Ascending aorta (tissue), 2 donors: ENCODE measurements around the gene F2RL1. TPM values are rescaled to one million over a fixed set of nuclear protein-coding genes. Genes with fewer than 3 reads are reported as not detected.
"Not testable (repeated sequence)": the region's sequence is repeated elsewhere in the genome, so short reads cannot be mapped to it uniquely, and the experiment has no call there.

ENCODE experiments used
- DNase-seq, 2 donors: peaks; one replicate each; pipeline ENCODE4 v3.0.0-alpha.2; 2019; ENCODE audit warnings: low spot score in 2 of 2
- H3K27ac ChIP-seq, 2 donors: fragments of 200-600 bp; sonication (generic); one replicate each; pipeline ENCODE4 v1.5.1; 2016 to 2017; ENCODE audit warnings: mild to moderate bottlenecking in 1 of 2
- H3K27me3 ChIP-seq: fragments of 200-600 bp; sonication (generic); one replicate; pipeline ENCODE4 v1.5.1; 2017
- H3K36me3 ChIP-seq, 2 donors: fragments of 200-600 bp; sonication (generic); one replicate each; pipeline ENCODE4 v1.5.1; 2016
- H3K4me1 ChIP-seq, 2 donors: fragments of 200-600 bp; sonication (generic); one replicate each; pipeline ENCODE4 v1.5.1; 2016 to 2017; ENCODE audit warnings: mild to moderate bottlenecking in 1 of 2
- H3K4me3 ChIP-seq, 2 donors: fragments of 200-600 bp; sonication (generic); one replicate each; pipeline ENCODE4 v1.5.1; 2016 to 2017; ENCODE audit warnings: mild to moderate bottlenecking in 1 of 2
- H3K9me3 ChIP-seq, 2 donors: fragments of 200-600 bp; sonication (generic); one replicate each; pipeline ENCODE4 v1.5.1; 2016
- intact Hi-C: fragments of 100-400 bp; cut with DNase I; formaldehyde crosslinking; loops from one replicate; pipeline ENCODE4 v1.15.1; 2023
- total RNA-seq: library from RNA; depleted of rRNA; stranded (reverse); fragments of >200 nt; gene quantifications from one replicate; pipeline ENCODE4 v1.1.0, GENCODE V29; 2016
- TF ChIP-seq, protein P1 (sequence below), 3 experiments: fragments of 200-600 bp in 2 of 3; fragments of 450-650 bp in 1 of 3; sonication (generic) in 2 of 3; IDR thresholded peaks; one replicate each; pipeline ENCODE4 v1.5.1; 2016 to 2019; ENCODE audit warnings: antibody characterized with exemption in 3 of 3, mild to moderate bottlenecking in 1 of 3, moderate library complexity in 1 of 3

F2RL1 gene
- total RNA-seq, 1 donor from 2014 or later: 0.53 TPM

DNA sequence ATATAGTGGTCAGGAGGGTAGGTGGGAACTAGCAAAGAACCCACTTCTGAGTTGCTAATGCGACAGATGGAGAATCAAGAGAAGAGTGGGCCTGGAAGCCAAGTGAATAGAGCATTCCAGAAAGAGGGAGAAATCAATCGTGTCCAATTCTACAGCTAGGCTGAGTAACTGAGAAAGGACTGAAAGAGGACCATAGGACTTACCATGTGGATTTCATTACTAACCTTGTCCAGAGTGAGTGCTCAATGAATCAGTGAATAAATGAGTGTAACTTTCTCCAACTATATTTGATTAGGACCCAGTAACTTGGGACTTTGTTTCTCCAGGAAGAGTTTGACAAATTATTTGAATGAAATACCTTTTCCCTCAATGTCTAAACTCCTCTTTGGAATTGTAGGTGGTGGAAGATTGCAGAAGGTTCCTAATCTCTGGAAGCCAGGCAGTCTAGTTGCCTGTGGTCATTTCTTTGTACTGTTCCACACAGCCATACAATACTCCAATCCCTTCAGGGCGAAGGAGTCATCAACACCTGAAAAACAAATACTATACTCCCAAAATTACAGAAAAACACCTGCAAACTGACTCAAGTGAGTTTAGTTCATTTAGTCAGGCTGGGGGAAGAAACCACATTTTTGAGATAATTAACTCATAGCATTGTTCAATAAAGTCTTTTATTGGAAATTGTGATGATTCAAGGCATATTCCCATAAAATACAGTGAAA is 2.6 kb upstream of the F2RL1 start:
- Histone ChIP-seq H3K27me3 (no peaks in the 10 kb centered on the region), H3K4me3 (no peak overlapping the region), H3K9me3 (no peaks in the 10 kb centered on the region), H3K27ac (no peak overlapping the region), H3K4me1 (peaks cover 0 to 6% of the 10 kb centered on the region in 2 donors), H3K36me3 (no peaks in the 10 kb centered on the region)
- TF ChIP-seq, protein P1, sequence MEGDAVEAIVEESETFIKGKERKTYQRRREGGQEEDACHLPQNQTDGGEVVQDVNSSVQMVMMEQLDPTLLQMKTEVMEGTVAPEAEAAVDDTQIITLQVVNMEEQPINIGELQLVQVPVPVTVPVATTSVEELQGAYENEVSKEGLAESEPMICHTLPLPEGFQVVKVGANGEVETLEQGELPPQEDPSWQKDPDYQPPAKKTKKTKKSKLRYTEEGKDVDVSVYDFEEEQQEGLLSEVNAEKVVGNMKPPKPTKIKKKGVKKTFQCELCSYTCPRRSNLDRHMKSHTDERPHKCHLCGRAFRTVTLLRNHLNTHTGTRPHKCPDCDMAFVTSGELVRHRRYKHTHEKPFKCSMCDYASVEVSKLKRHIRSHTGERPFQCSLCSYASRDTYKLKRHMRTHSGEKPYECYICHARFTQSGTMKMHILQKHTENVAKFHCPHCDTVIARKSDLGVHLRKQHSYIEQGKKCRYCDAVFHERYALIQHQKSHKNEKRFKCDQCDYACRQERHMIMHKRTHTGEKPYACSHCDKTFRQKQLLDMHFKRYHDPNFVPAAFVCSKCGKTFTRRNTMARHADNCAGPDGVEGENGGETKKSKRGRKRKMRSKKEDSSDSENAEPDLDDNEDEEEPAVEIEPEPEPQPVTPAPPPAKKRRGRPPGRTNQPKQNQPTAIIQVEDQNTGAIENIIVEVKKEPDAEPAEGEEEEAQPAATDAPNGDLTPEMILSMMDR (IDR thresholded peaks at IDR 0.05): no peak
- no peak for DNase-seq
- intact Hi-C loops: no loop called here

DNA sequence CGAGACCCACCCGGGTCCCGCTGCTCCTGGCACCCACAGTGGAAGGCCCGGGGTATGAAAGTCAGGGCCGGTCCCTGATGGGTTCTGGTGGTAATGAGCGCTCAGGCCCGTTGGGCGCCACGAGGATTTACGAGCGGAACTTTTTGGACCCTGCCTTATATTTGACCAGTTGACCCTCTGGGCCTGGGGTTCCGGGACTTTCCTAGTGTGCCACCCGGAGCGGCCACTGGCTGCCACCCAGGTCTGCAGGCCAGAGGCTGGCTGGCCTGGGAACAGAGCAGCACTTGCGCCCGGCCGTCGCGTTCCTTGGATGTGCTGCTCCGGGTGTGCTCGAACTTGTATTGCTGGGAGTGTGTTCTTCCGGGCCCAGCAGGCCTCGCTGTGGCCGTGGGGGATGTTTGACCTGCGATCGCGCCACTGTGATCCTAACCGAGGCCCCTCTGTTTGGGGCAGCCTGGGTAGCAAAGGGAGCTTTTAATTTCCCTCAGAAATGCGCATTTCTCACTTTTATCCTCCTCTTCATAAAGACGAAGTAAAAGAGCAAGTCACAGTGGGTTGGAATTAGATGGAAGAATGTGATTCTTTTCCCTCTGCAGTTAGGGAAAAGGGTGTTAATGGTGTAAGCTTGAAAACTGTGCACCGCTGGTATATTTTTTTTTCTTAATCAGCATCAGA is 1.2 kb downstream of the F2RL1 start:
- Histone ChIP-seq H3K9me3 (no peaks in the 10 kb centered on the region), H3K36me3 (no peaks in the 10 kb centered on the region), H3K4me1 (peaks cover 0 to 6% of the 10 kb centered on the region in 2 donors), H3K27me3 (no peaks in the 10 kb centered on the region), H3K27ac (no peak overlapping the region), H3K4me3 (peak overlapping the region; percentile 46 to 71)
- TF ChIP-seq, protein P1 (IDR thresholded peaks at IDR 0.05): no peak
- DNase-seq: peak in 1 of 2 donors; percentile 64
- intact Hi-C loops: no loop called here

DNA sequence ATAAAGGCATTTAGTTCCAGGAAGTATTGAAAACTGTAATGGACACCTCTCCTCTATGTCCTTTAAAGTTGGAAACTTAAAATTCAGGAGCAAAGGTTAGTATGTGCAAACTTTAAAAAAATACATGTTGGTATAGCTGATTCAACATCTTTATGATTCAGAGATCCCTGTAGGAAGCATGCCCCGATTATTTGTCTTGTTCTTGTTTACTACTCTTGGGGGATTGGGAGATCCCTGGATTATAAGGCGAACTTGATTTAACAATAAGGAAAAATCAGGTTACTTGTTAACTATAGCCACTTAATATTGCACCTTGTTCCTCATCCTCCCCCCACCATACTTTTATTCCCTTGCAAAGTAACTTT is 1.7 kb downstream of the F2RL1 start:
- H3K4me3 ChIP-seq: no peak overlapping the region
- H3K27ac ChIP-seq: no peak overlapping the region
- intact Hi-C loops: no loop called here
- no peaks in the 10 kb centered on the region for H3K27me3 ChIP-seq
- no peak for DNase-seq
- H3K4me1 ChIP-seq: peaks cover 0 to 6% of the 10 kb centered on the region in 2 donors
- no peaks in the 10 kb centered on the region for H3K9me3 ChIP-seq
- TF ChIP-seq, protein P1 (IDR thresholded peaks at IDR 0.05): no peak
- no peaks in the 10 kb centered on the region for H3K36me3 ChIP-seq

DNA sequence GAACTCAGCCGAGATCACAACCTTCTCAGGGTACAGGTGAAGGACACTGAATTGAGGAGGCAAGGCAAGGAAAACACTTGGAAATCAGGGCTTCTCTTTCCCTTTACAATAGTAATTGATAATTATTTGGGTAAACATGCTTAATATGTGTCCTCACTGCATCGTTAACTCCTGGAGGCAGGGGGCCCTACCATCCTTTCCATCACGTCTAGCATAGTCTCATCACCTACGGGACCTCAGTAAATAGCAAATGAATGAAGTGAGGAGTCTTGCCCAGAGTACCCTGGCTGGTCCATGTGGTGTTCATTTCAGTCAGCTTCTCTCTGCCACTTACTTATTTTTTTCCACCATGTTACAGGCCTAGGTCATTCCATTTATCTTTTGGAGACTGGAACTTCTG is 2.3 kb downstream of the F2RL1 start:
- Histone ChIP-seq H3K9me3 (no peaks in the 10 kb centered on the region), H3K4me1 (peaks cover 0 to 6% of the 10 kb centered on the region in 2 donors), H3K36me3 (no peaks in the 10 kb centered on the region), H3K4me3 (no peak overlapping the region), H3K27ac (no peak overlapping the region), H3K27me3 (no peaks in the 10 kb centered on the region)
- intact Hi-C loops: no loop called here
- DNase-seq: no peak
- TF ChIP-seq, protein P1 (IDR thresholded peaks at IDR 0.05): no peak

DNA sequence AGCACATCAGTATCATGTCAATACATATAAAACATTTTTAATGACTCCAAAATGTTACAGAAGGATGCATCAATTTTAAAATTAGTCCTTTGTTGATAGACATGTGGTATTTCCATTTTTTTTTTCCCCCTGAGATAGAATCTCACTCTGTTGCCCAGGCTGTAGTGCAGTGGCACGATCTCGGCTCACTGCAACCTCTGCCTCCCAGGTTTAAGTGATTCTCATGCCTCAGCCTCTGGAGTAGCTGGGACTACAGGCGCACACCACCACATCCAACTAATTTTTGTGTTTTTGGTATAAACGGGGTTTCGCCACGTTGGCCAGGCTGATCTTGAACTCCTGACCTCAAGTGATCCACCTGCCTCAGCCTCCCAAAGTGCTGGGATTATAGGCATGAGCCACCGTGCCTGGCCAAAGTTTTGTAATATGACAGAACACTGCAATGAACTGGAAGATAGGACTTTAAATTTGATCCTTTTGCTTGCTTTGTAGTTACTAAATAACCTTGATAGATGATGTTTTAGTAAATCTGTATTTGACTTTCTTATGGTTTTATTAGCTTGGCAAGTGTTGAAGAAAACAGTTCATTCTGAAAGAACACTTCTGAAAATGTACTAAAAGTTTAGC is 3.4 kb downstream of the F2RL1 start:
- H3K4me3 ChIP-seq, H3K36me3 ChIP-seq, H3K27me3 ChIP-seq, DNase-seq, H3K4me1 ChIP-seq, H3K27ac ChIP-seq, H3K9me3 ChIP-seq, intact Hi-C loops: not testable (repeated sequence)

DNA sequence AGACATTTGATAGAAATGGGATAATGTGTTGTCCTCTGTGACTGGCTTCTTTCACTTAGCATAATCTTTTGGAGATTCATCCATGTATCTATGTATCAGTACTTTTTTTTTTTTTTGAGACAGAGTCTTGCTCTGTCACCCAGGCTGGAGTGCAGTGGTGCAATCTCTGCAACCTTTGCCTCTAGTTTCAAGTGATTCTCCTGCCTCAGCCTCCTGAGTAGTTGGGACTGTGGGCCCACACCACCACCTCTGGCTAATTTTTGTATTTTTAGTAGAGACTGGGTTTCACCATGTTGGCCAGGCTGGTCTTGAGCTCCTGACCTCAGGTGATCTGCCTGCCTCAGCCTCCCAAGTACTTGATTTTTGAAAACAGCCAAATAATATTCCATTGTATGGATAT is 7.6 kb downstream of the F2RL1 start:
- H3K4me3 ChIP-seq, H3K36me3 ChIP-seq, intact Hi-C loops, H3K27me3 ChIP-seq, H3K4me1 ChIP-seq, H3K9me3 ChIP-seq, H3K27ac ChIP-seq: not testable (repeated sequence)
- DNase-seq: peak in 1 of 2 donors; percentile 31
